ENCODE data around the gene WIZ. TPM values are rescaled to one million over a fixed set of nuclear protein-coding genes. Genes with fewer than 3 reads are reported as not detected.
"Not testable (repeated sequence)": the region's sequence is repeated elsewhere in the genome, so short reads cannot be mapped to it uniquely, and the experiment has no call there.

Gene WIZ
- total RNA-seq, 1 donor from 2014 or later: 5.6 TPM

GRCh38 chr19:15429825-15430467, 19.8 kb downstream of the WIZ start:
- DNase-seq (ENCODE audit: low read depth in 2 of 2): no peak

GRCh38 chr19:15428956-15429824, 20.6 kb downstream of the WIZ start:
- DNase-seq (ENCODE audit: low read depth in 2 of 2): no peak

GRCh38 chr19:15427991-15428471, 21.7 kb downstream of the WIZ start:
- no peak for DNase-seq (ENCODE audit: low read depth in 2 of 2)

GRCh38 chr19:15427350-15427700, 22.4 kb downstream of the WIZ start:
- DNase-seq (ENCODE audit: low read depth in 2 of 2): no peak

- peak in 1 of 2 donors; percentile 20 for DNase-seq (ENCODE audit: low read depth in 2 of 2)
These were observed 23.0 kb downstream of the WIZ start for GRCh38 chr19:15426485-15427349.

GRCh38 chr19:15425321-15425950, 24.3 kb downstream of the WIZ start:
- no peak for DNase-seq (ENCODE audit: low read depth in 2 of 2)

GRCh38 chr19:15424692-15425272, 25.0 kb downstream of the WIZ start:
- no peak for DNase-seq (ENCODE audit: low read depth in 2 of 2)

- no peak for DNase-seq (ENCODE audit: low read depth in 2 of 2)
These were observed 25.6 kb downstream of the WIZ start for GRCh38 chr19:15424121-15424520.

- DNase-seq (ENCODE audit: low read depth in 2 of 2): no peak
These were observed 26.6 kb downstream of the WIZ start for GRCh38 chr19:15423130-15423529.

- DNase-seq (ENCODE audit: low read depth in 2 of 2): no peak
These were observed 27.3 kb downstream of the WIZ start for GRCh38 chr19:15422296-15423075.

GRCh38 chr19:15421721-15422260, 28.0 kb downstream of the WIZ start:
- no peak for DNase-seq (ENCODE audit: low read depth in 2 of 2)

GRCh38 chr19:15421136-15421695, 28.5 kb downstream of the WIZ start:
- no peak for DNase-seq (ENCODE audit: low read depth in 2 of 2)

GRCh38 chr19:15419413-15420025, 30.2 kb downstream of the WIZ start:
- DNase-seq (ENCODE audit: low read depth in 2 of 2): peak in 1 of 2 donors; percentile 6

- DNase-seq (ENCODE audit: low read depth in 2 of 2): peak; percentile 100
These were observed 31.0 kb downstream of the WIZ start, which contains the start of gene AKAP8L for GRCh38 chr19:15418579-15419412. AKAP8L (minus strand) TSS chr19:15418988; CDS start chr19:15418923, 65 bp downstream.

GRCh38 chr19:15418231-15418578, 31.6 kb downstream of the WIZ start:
- DNase-seq (ENCODE audit: low read depth in 2 of 2): peak; percentile 21 to 29

GRCh38 chr19:15417699-15418098, 32.1 kb downstream of the WIZ start:
- peak; percentile 30 to 36 for DNase-seq (ENCODE audit: low read depth in 2 of 2)

- no peak for DNase-seq (ENCODE audit: low read depth in 2 of 2)
These were observed 36.9 kb downstream of the WIZ start for GRCh38 chr19:15412832-15413231.

GRCh38 chr19:15411351-15411750, 38.4 kb downstream of the WIZ start:
- not testable (repeated sequence) for DNase-seq (ENCODE audit: low read depth in 2 of 2)

Data from lung microvascular endothelial cell (primary cell).